ENCODE data around the gene ANAPC4.

ANAPC4 gene

DNA sequence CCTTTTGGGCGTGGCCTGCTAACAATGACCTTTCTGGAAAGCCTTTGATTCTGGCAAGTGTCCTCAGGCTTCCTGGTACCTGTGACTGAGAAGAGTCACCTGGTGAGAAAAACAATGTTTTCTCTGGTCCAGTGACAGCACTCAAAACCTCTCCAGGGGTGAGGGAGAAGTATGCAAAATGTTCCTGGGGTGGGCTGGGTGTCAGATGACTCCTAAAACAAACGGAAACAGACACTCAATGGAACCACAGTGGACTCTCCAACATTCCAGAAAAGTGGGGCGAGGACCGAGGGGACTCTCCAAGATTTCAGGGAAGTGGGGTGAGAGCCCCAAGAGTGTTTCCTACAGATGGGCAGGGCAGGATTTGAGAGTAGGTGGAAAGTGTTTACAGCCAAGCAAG lies 69.5 kb downstream of the ANAPC4 start:
- ATAC-seq (ENCODE audit: low read depth): no peak
- Histone ChIP-seq H3K27ac (ENCODE audit: poor library complexity, severe bottlenecking) (no peak overlapping the region), H3K4me1 (ENCODE audit: insufficient read depth, poor library complexity, severe bottlenecking) (peaks cover 5% of the 10 kb centered on the region), H3K36me3 (ENCODE audit: low read depth) (no peaks in the 10 kb centered on the region), H3K4me3 (ENCODE audit: severe bottlenecking) (no peak overlapping the region), H3K27me3 (ENCODE audit: insufficient read depth, poor library complexity, severe bottlenecking) (no peaks in the 10 kb centered on the region), H3K9me3 (ENCODE audit: severe bottlenecking) (no peaks in the 10 kb centered on the region)
- no peak for DNase-seq (ENCODE audit: low spot score)
- TF ChIP-seq CTCF (IDR thresholded peaks at IDR 0.05; ENCODE audit: poor library complexity, severe bottlenecking): no peak

DNA sequence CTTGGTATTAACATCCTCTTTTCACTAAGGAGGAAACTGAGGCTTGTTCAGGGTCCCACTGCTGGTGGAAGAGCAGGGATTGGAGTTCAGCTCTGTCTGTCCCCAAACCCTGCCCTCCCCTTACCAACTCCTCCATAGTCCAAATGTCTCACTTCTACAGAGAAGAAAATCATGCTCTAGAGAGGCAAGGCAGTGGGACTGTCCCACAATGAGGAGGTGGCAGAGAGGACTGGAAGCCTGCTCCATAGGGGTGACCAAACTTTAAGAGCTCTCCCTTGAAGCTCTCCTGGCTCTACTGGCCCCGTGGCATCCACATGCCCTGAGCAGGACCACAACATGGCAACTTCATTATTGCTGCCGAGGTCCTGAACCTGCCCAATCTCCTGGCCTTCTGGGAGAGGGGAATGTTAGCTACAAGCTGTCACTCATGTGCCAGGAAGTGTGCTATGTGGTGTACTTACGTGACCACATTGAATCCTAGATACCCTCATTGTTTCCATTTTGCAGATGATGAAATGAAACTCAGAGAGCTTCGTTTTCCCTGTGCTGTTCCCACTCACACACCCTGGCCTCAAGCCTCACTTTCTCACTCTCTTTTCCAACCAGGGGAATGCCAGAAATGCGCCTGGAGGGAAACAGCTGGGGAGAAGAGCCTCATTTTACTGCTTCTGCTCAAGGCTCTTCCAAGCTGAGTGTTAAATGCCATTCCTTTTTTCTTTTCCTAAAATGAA lies 71.5 kb downstream of the ANAPC4 start:
- Histone ChIP-seq H3K27ac (ENCODE audit: poor library complexity, severe bottlenecking) (no peak overlapping the region), H3K27me3 (ENCODE audit: insufficient read depth, poor library complexity, severe bottlenecking) (no peaks in the 10 kb centered on the region), H3K4me3 (ENCODE audit: severe bottlenecking) (no peak overlapping the region), H3K4me1 (ENCODE audit: insufficient read depth, poor library complexity, severe bottlenecking) (peaks cover 5% of the 10 kb centered on the region), H3K9me3 (ENCODE audit: severe bottlenecking) (no peaks in the 10 kb centered on the region), H3K36me3 (ENCODE audit: low read depth) (no peaks in the 10 kb centered on the region)
- ATAC-seq (ENCODE audit: low read depth) (no peak), DNase-seq (ENCODE audit: low spot score) (no peak)
- no peak for TF ChIP-seq CTCF (IDR thresholded peaks at IDR 0.05; ENCODE audit: poor library complexity, severe bottlenecking)

GRCh38 chr4:25449270-25449669 lies 72.2 kb downstream of the ANAPC4 start:
- no peaks in the 10 kb centered on the region for H3K36me3 ChIP-seq (ENCODE audit: low read depth)
- H3K9me3 ChIP-seq (ENCODE audit: severe bottlenecking): no peaks in the 10 kb centered on the region
- H3K27me3 ChIP-seq (ENCODE audit: insufficient read depth, poor library complexity, severe bottlenecking): no peaks in the 10 kb centered on the region
- peaks cover 5% of the 10 kb centered on the region for H3K4me1 ChIP-seq (ENCODE audit: insufficient read depth, poor library complexity, severe bottlenecking)
- H3K4me3 ChIP-seq (ENCODE audit: severe bottlenecking): no peak overlapping the region
- ATAC-seq (ENCODE audit: low read depth): no peak
- H3K27ac ChIP-seq (ENCODE audit: poor library complexity, severe bottlenecking): no peak overlapping the region
- TF ChIP-seq CTCF (IDR thresholded peaks at IDR 0.05; ENCODE audit: poor library complexity, severe bottlenecking): no peak
- no peak for DNase-seq (ENCODE audit: low spot score)

GRCh38 chr4:25449688-25450087 lies 72.6 kb downstream of the ANAPC4 start:
- H3K27ac ChIP-seq (ENCODE audit: poor library complexity, severe bottlenecking): no peak overlapping the region
- DNase-seq (ENCODE audit: low spot score): no peak
- H3K4me1 ChIP-seq (ENCODE audit: insufficient read depth, poor library complexity, severe bottlenecking): peaks cover 5% of the 10 kb centered on the region
- H3K27me3 ChIP-seq (ENCODE audit: insufficient read depth, poor library complexity, severe bottlenecking): no peaks in the 10 kb centered on the region
- H3K9me3 ChIP-seq (ENCODE audit: severe bottlenecking): no peaks in the 10 kb centered on the region
- ATAC-seq (ENCODE audit: low read depth): no peak
- TF ChIP-seq CTCF (IDR thresholded peaks at IDR 0.05; ENCODE audit: poor library complexity, severe bottlenecking): no peak
- H3K36me3 ChIP-seq (ENCODE audit: low read depth): no peaks in the 10 kb centered on the region
- H3K4me3 ChIP-seq (ENCODE audit: severe bottlenecking): no peak overlapping the region

DNA sequence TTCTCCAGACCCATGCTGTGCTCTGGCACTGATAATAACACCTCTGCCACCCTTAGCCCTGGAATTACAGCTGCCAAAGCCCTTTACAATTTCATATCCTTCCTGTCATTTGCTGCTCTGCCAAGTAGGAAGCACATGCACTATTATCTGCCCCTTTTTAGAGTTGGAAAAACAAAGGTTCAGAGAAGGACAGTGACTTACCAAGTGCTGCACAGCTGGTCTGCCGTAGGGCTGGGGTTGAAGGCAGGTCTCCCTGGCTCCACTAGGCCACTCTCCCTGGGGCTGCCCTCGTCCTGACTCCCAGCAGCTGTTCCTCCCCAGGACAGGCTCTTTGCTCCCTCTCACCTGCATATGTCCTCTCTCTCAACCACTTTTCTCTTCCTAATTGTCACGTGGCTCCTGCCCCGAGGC lies 73.4 kb downstream of the ANAPC4 start:
- Histone ChIP-seq H3K4me1 (ENCODE audit: insufficient read depth, poor library complexity, severe bottlenecking) (peaks cover 5% of the 10 kb centered on the region), H3K36me3 (ENCODE audit: low read depth) (no peaks in the 10 kb centered on the region), H3K27me3 (ENCODE audit: insufficient read depth, poor library complexity, severe bottlenecking) (no peaks in the 10 kb centered on the region), H3K27ac (ENCODE audit: poor library complexity, severe bottlenecking) (no peak overlapping the region), H3K9me3 (ENCODE audit: severe bottlenecking) (no peaks in the 10 kb centered on the region), H3K4me3 (ENCODE audit: severe bottlenecking) (no peak overlapping the region)
- ATAC-seq (ENCODE audit: low read depth) (no peak), DNase-seq (ENCODE audit: low spot score) (no peak)
- no peak for TF ChIP-seq CTCF (IDR thresholded peaks at IDR 0.05; ENCODE audit: poor library complexity, severe bottlenecking)
